NCI-H1048 (cell line): Measurements from ENCODE around the gene C3orf18.

Experiments
- DNase-seq: peaks from one replicate; lab custom pipeline; 2025; lab: John Stamatoyannopoulos, UW

C3orf18 gene

DNA sequence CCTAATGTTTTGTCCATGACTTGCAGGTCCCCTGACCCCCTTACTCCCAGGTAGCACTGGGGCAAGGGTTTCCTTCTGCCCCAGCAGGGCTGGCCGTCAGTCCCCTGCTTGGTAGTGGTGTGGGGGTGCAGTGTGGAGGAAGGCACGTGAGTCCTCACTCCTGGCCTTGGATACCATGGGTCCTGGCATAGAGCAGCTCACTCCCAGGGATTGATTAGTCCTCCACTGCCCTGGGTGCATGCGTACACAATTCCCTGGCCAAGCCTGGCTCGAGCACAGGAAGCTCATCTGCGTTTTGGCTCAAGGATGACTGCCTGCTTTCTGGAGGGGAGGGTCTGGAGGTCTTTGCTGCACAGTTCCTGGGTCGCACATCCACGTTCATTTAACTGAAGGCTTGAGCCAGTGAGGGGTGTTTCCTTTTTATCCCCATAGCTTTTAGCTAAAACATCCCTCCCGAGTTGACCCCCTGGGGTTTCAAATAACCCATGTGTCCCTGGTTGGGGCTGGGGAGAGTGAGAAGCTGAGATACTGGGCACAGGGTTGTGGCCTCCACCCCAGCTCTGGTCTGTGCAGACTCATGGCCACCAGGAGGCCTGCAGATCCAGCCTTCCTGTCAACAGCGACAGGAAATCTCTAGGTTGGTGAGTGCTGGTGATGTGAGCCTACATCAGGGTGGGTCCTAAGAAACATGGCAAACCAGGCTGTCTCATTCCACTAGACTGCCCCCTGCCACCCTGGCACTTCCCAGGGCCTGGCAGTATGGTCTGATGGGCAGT is 13.3 kb upstream of the C3orf18 start:
- no peak for DNase-seq

DNA sequence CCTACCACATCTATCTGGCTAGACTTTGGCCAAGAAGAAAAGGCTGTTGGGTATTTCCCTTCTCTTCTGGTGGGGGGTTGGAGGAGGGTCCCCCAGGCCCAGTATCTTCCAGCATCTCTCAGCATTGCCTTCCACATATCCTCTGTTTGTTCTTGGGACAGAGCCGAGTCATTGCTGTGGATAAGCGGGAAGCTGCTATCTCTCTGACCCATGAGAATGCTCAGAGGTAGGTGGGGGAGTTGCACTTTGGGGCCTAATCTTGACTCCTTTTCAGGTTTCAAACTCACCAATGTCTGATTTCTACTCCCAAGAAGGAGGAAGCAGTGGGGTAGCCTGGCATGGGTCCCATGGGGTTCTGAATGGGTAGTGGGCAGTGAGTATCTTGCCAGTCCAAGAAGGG is 9.8 kb upstream of the C3orf18 start:
- no peak for DNase-seq

- DNase-seq = no peak
Observed at GRCh38 chr3:50575372-50575771, 7.8 kb upstream of the C3orf18 start.

- DNase-seq = no peak
Observed at GRCh38 chr3:50574444-50574831, 6.9 kb upstream of the C3orf18 start.

GRCh38 chr3:50573566-50574443 is 6.3 kb upstream of the C3orf18 start:
- no peak for DNase-seq

DNA sequence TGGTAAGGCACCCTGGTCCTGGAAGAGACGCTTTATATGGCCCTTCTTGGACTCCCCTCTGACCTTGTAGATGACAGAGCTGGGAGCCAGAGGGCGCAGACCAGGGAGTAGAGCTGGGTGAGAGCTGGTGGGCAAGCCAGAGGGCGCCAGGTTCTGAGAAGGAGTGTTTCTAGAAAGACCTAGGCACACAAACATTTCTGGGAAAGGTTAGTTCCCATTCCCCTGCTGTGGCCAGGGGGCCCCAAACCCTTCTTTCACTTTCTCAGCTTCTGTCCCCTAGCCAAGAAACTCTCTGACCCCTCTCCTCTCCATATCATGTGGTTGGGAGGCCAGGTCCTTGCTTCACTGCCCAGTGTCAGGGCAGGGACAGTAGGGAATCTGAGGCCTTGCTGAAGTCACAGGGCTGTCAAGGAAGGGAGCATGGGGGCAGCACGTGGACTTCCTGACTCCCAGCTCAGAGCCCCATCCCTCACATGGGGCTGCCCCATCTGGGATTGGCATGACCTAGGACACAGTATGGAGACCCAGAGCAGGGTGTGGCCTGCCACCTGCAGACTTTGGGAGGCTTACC is 5.3 kb upstream of the C3orf18 start:
- no peak for DNase-seq

- DNase-seq = no peak
Observed at GRCh38 chr3:50572158-50572557, 4.6 kb upstream of the C3orf18 start.

DNA sequence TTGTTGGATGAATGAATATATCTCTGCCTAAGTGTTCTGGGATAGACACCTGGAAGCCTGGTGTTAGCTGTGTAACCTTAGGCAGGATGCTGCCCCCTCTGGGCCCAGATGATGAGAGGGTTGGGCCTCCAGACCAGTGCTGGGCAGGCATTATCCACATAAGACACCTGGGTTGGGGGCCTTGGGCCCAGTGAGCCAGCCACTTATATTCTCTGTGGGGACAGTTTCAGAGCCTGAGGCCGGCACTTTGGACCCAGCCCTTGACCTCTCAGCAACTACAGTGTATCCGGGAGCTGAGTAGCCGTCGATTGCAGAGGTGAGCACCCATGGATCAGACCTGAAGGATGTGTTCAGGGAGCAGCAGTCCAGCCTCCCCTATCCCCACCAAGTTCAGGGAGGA is 3.9 kb upstream of the C3orf18 start:
- DNase-seq = no peak

DNA sequence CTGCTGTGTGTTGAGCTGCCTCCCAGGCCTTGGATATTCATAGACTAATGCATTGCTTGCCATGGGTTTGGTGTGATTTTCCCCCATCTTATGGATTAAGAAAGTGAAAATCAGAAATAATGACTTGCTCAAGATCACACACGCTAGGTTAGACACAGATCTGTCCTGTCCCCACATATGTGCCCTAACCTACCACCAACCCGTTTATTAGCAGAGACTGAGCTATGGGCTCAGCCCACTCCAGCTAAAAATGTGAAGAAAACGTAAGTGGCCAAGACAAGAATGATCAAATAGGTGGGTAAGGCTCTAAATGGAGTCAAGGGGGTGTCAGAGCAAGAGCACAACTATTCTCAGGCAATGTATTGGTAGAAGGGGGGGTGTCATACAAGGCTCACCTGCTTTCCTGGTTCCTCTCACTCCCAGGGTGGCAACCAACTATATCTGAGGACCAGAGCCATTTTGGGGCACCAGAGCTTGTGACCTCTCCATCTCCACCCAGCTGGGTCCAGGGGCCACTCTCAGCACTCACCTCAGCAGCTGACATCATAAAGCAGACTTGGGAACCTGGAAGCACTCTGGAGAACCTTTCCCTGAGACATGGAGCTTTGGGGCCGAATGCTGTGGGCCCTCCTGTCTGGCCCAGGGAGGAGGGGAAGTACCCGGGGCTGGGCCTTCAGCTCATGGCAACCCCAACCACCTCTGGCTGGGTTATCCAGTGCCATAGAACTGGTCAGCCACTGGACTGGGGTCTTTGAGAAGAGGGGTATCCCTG is 3.1 kb upstream of the C3orf18 start:
- DNase-seq = no peak

- DNase-seq = peak; percentile 79
Observed at GRCh38 chr3:50568947-50569749, 1.6 kb upstream of the C3orf18 start, which contains the start of gene HEMK1. HEMK1 (plus strand) TSS chr3:50569522; CDS start chr3:50571105, 1,583 bp downstream.

DNA sequence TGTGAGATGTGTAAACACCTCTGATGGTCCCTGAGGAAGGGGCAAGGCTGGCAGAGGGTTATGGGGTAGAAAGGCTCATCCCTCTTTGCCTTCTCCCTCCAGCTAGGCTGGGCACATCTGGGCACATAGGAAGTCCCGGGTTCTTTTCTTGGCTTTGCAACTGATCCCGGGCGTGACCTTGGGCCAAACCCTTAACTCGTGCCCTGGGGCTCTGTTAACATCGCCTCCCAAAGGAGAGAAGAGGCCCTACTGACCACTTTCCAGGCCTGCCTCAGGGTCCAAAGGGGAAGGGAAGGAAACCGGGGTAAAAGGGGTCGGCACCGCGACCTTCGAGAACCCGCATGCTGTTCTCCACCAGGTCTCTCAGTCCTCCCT is 549 bp downstream of the C3orf18 start:
- no peak for DNase-seq

DNA sequence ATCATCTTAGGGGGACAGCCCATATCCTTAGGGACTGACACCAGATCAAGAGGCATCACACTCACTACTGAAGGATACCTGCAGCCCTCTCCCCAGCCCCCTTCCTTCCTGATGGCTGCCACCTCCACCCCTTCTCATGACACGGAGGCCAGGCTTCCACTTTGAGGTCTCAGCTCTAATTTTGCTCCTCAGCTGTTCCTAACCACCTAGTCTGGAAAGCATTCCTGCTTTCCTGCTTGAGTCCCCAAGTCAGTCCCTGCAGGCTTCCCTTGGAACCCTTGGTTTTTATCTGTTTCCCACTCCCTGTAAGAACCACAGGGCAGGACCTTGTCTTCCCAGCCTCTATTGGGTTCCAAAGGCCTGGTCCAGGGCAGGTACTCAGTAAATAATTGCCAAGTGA is 3.2 kb downstream of the C3orf18 start:
- no peak for DNase-seq

DNA sequence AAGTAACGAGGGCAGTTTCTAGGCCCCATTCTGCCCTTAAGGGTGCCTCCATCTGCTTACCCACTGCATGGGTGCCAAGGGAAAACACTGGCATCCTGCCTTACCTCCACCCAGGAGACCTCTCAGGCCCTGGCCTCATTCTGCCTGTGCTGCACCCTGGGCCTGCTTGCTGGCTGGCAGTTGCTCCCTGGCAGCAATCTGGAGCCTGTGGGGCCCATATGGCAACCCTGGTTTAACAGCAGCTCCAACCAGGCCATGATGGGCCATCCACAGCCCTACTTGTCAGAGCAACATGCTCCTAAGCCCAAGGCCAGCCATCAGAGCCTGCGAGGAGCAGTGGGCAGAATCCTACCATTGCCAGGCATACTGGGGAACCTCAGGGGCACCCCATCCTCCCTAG is 3.7 kb downstream of the C3orf18 start:
- DNase-seq = no peak

DNA sequence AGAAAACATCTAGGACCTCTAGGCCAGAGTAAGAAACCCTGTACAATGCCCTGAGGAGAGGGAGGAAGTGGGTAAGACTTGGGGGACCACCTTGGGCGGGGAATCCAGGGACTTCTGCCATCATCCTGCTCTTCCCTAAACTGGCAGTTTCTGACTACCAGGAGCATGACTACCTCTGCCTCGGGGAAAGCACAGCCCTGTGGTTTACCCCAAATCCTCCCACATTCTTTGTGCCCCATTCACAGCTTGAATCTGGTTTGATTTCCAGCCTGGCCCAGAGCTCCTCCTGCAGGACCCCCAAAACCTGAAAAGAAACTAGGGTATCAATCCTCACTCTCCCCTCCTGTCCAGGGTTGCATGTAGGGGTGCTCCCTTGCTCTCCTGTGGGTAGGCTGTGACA is 4.7 kb downstream of the C3orf18 start:
- no peak for DNase-seq

DNA sequence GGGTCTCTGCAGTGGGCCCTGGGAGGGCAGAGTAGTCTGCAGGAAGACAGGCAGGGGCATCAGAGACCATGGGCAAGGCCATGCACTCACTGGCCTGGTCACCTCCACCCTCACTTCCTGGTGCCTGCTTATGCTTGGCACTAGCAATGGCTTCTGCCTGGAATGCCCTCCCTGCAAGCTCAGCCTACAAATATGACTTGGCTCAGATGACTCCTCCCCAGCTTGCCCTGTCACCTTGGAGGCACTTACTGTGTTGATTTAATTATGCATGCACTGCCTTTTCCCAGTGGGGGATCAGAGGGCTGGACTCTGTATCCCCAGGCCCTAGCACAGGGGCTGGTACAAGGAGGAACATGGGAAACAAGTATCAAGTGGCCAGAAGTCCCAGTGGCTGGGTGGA is 7.8 kb downstream of the C3orf18 start:
- no peak for DNase-seq

DNA sequence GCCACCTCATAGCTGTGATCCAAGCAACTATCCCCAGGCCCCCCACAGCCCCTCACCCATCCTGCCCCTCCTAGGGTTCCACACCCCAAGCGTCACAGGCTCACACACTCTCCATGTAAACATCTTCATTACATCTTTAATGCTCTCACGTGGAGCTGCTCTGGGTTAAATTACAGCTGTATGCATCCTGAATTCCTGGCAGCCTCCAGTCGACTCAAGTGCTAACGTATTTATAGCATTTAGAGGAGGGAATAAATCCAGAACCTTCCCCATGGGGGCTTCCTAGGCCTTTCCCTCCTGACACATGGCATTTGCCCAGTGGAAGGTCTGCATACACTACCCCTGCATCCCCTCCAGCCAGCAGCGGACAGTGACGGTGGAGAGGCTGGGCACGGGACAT is 9.6 kb downstream of the C3orf18 start:
- no peak for DNase-seq

DNA sequence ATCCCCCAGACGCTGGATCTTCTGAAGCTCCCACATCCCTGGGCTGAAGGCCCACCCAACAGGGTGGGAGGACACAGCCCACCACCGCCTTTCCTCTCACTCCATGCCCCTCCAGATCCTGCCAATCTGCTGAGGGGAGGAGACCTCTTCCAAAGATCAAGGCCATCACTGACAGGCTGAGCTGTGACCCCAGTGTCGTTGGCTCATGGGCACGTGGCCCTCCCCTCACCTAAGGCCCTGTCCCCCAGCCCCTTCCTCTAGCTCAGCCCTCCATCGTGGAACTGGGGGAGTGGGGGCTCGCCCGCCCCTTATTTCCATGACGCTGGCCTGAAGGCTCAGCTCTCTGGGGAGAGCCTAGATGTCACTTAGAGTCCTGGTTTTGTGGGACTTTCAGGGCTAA is 10.4 kb downstream of the C3orf18 start:
- no peak for DNase-seq

GRCh38 chr3:50554553-50554952 is 13.0 kb downstream of the C3orf18 start:
- DNase-seq = no peak

DNA sequence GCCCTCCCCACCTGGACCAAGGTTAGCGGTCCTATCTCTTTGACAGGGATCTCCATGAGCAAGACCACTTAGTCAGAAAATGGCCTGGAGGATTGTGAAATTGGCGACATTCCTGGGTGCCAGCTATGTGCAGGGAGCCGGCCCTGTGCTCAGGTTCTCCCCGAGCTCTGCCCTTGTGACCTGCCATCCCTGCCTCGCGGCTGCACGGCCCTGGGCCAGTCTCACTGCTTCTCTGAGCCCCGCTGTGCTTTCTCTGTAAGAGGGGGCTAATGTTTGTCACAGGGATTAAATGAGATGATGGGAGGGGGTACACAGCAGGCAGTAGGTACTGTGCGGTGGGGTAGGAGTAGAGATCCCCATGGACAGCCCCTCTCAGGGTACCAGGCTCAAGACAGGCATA is 14.9 kb downstream of the C3orf18 start:
- no peak for DNase-seq

DNA sequence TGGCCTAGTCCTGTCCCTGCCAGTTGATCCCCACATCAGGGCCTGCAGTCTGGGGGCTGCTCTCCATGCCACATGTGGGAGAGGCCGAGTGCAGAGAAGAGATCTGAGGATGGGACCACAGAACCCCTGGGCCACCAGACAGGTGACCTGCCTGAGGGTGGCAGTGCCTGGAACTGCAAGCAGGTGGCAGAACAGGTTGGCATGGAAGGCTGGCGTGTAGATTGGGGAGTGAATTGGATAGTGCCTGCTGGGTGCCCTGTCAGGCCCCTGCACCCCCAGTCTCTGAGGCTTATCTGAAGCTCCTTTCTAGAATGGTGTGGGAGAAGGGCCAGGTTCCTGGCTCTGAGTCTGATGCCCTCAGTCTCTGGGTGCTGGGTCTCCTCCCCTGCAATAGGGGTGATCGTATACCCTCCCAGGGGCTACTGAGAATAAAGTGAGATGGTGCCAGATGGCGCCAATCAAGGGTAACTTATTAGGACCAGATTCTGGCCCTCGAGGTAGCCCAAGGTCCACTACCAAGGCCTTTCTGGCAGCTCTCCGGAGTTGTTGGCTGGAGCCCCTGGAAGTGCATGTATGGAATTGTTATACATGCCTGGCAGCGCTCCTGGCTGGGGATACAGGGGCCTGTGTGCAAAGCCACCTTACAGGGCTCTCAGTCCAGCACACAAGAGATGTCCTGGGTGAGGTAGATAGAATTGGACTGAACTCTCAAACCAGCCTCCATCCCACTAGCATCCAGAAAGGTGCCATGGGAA is 15.7 kb downstream of the C3orf18 start:
- no peak for DNase-seq
